22Rv1 (cell line): ENCODE data around the gene LIG3.

Experiments
- ZFX ChIP-seq: fragments of 450-650 bp; IDR thresholded peaks from 2 replicates; pipeline ENCODE4 v1.6.1; 2017; ENCODE audit warnings: antibody characterized with exemption, borderline replicate concordance
- TF ChIP-seq, protein P1 (sequence below): fragments of 450-650 bp; IDR thresholded peaks from 2 replicates; pipeline ENCODE4 v1.5.1; 2017; ENCODE audit warnings: mild to moderate bottlenecking

DNA sequence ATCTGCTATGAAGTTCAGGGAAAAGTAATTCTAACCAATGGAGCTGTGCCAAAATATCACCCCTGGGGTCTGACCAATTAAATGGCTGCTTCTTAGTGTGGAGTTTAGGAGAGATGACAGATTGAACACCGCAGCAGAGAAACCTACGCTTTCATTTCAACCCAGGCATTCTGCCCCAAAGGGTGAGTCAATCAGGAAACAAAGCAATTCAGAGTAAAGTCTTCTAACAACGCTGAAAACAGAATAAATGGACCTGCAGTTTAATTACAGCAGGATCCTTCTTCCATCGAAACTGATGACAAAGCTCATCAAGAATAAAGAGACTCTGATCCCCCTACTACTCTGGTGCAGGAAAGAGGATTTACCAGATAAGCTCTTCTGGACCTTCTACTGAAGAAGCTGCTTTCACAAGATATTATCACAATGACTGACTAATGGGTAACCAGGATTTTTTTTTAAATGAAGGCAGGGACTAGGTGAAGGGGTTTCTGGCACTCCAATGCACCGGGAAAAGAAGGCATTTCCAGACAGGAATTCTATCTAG, 66.5 kb downstream of the LIG3 start:
- TF ChIP-seq, protein P1, sequence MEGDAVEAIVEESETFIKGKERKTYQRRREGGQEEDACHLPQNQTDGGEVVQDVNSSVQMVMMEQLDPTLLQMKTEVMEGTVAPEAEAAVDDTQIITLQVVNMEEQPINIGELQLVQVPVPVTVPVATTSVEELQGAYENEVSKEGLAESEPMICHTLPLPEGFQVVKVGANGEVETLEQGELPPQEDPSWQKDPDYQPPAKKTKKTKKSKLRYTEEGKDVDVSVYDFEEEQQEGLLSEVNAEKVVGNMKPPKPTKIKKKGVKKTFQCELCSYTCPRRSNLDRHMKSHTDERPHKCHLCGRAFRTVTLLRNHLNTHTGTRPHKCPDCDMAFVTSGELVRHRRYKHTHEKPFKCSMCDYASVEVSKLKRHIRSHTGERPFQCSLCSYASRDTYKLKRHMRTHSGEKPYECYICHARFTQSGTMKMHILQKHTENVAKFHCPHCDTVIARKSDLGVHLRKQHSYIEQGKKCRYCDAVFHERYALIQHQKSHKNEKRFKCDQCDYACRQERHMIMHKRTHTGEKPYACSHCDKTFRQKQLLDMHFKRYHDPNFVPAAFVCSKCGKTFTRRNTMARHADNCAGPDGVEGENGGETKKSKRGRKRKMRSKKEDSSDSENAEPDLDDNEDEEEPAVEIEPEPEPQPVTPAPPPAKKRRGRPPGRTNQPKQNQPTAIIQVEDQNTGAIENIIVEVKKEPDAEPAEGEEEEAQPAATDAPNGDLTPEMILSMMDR, result no peak
- no peak for TF ChIP-seq ZFX
